H9 (cell line): ENCODE results near the gene RAB31. TPM values are rescaled to one million over a fixed set of nuclear protein-coding genes. Genes with fewer than 3 reads are reported as not detected.

ENCODE experiments used
- DNase-seq: peaks from one replicate; pipeline ENCODE4 v3.0.0-alpha.2; 2017
- H2AFZ ChIP-seq: one replicate; pipeline ENCODE4 v1.6.1; 2013; ENCODE audit warnings: mild to moderate bottlenecking, low read length, control low read depth, moderate library complexity
- H2AK5ac ChIP-seq: 2 replicates; pipeline ENCODE4 v1.6.1; 2013; ENCODE audit warnings: low read length, control low read depth, mixed read lengths; ENCODE audit not compliant: insufficient read length
- H2BK120ac ChIP-seq: one replicate; pipeline ENCODE4 v1.6.1; 2013; ENCODE audit warnings: low read depth, mild to moderate bottlenecking, low read length, control low read depth, inconsistent platforms; ENCODE audit not compliant: poor library complexity, severe bottlenecking
- H2BK12ac ChIP-seq: 2 replicates; pipeline ENCODE4 v1.6.1; 2013; ENCODE audit warnings: low read length, control low read depth, mixed read lengths, low read depth; ENCODE audit not compliant: insufficient read length
- H2BK15ac ChIP-seq: 2 replicates; pipeline ENCODE4 v1.6.1; 2013; ENCODE audit warnings: low read depth, low read length, control low read depth
- H2BK20ac ChIP-seq: one replicate; pipeline ENCODE4 v1.6.1; 2013; ENCODE audit warnings: low read depth, mild to moderate bottlenecking, low read length, control low read depth, inconsistent platforms; ENCODE audit not compliant: poor library complexity, severe bottlenecking
- H2BK5ac ChIP-seq: 2 replicates; pipeline ENCODE4 v1.6.1; 2013; ENCODE audit warnings: low read length, control low read depth, mixed read lengths; ENCODE audit not compliant: insufficient read length
- H3K14ac ChIP-seq: 2 replicates; pipeline ENCODE4 v1.6.1; 2013; ENCODE audit warnings: low read length, control low read depth; ENCODE audit not compliant: insufficient read depth
- H3K18ac ChIP-seq: 2 replicates; pipeline ENCODE4 v1.6.1; 2013; ENCODE audit warnings: low read depth, mild to moderate bottlenecking, mixed read lengths, low read length, control low read depth; ENCODE audit not compliant: insufficient read length
- H3K23ac ChIP-seq: 2 replicates; pipeline ENCODE4 v1.6.1; 2013; ENCODE audit warnings: low read length, control low read depth, mixed read lengths, low read depth; ENCODE audit not compliant: insufficient read length
- H3K23me2 ChIP-seq: 2 replicates; pipeline ENCODE4 v1.6.1; 2013; ENCODE audit warnings: low read depth, mild to moderate bottlenecking, mixed read lengths, low read length, control low read depth; ENCODE audit not compliant: insufficient read length, poor library complexity, severe bottlenecking
- H3K27ac ChIP-seq: 2 replicates; pipeline ENCODE4 v1.5.1; 2013; ENCODE audit warnings: low read length, control low read depth, mixed read lengths, low read depth; ENCODE audit not compliant: insufficient read length
- H3K27me3 ChIP-seq: 2 replicates; pipeline ENCODE4 v1.6.1; 2013; ENCODE audit warnings: low read length, control low read depth, inconsistent platforms; ENCODE audit not compliant: insufficient read depth
- H3K4ac ChIP-seq: 2 replicates; pipeline ENCODE4 v1.6.1; 2013; ENCODE audit warnings: low read depth, mild to moderate bottlenecking, control low read depth, inconsistent platforms, low read length, moderate library complexity
- H3K4me1 ChIP-seq: 2 replicates; pipeline ENCODE4 v1.6.1; 2013; ENCODE audit warnings: low read length, control low read depth, inconsistent platforms; ENCODE audit not compliant: insufficient read depth
- H3K4me2 ChIP-seq: 2 replicates; pipeline ENCODE4 v1.6.1; 2013; ENCODE audit warnings: low read length, control low read depth, mixed read lengths; ENCODE audit not compliant: insufficient read length, insufficient read depth
- H3K56ac ChIP-seq: 2 replicates; pipeline ENCODE4 v1.6.1; 2013; ENCODE audit warnings: low read depth, mild to moderate bottlenecking, mixed read lengths, low read length, control low read depth; ENCODE audit not compliant: insufficient read length
- H3K79me1 ChIP-seq: 2 replicates; pipeline ENCODE4 v1.6.1; 2013; ENCODE audit warnings: low read depth, mild to moderate bottlenecking, moderate library complexity, low read length, control low read depth, inconsistent platforms; ENCODE audit not compliant: insufficient read depth, poor library complexity, severe bottlenecking
- H3K79me2 ChIP-seq: 2 replicates; pipeline ENCODE4 v1.6.1; 2013; ENCODE audit warnings: low read length, control low read depth, inconsistent platforms; ENCODE audit not compliant: insufficient read depth
- H3K9ac ChIP-seq: 2 replicates; pipeline ENCODE4 v1.6.1; 2013; ENCODE audit warnings: low read length, control low read depth, mixed read lengths; ENCODE audit not compliant: insufficient read length; ENCODE audit errors: extremely low read depth
- H3K9me3 ChIP-seq: one replicate; pipeline ENCODE4 v1.6.1; 2013; ENCODE audit warnings: low read depth, low read length, inconsistent platforms; ENCODE audit not compliant: control insufficient read depth
- H3T11ph ChIP-seq: one replicate; pipeline ENCODE4 v1.6.1; 2013; ENCODE audit warnings: mild to moderate bottlenecking, low read length, control low read depth, inconsistent platforms
- H4K20me1 ChIP-seq: one replicate; pipeline ENCODE4 v1.6.1; 2013; ENCODE audit not compliant: control insufficient read depth, insufficient read length, insufficient read depth
- H4K5ac ChIP-seq: 2 replicates; pipeline ENCODE4 v1.6.1; 2013; ENCODE audit warnings: low read depth, mild to moderate bottlenecking, mixed read lengths, low read length, control low read depth; ENCODE audit not compliant: insufficient read length
- H4K8ac ChIP-seq: replicated peaks from 2 replicates; pipeline ENCODE4 v1.6.1; 2013; ENCODE audit warnings: low read length, control low read depth, mixed read lengths, low read depth; ENCODE audit not compliant: insufficient read length
- H4K91ac ChIP-seq: 2 replicates; pipeline ENCODE4 v1.6.1; 2013; ENCODE audit warnings: low read depth, mild to moderate bottlenecking, moderate library complexity, mixed read lengths, low read length, control low read depth; ENCODE audit not compliant: insufficient read length
- H3K27ac Mint-ChIP-seq, 3 experiments: 2 replicates in 2 of 3; 3 replicates in 1 of 3; pipeline ENCODE4 v1.8.0; 2020 to 2021; ENCODE audit warnings: mixed read lengths in 3 of 3, mild to moderate bottlenecking in 1 of 3, moderate library complexity in 1 of 3
- H3K27me3 Mint-ChIP-seq: 2 replicates; pipeline ENCODE4 v1.8.0; 2021; ENCODE audit warnings: low read depth, mild to moderate bottlenecking, moderate library complexity, mixed read lengths
- H3K36me3 Mint-ChIP-seq, 3 experiments: 2 replicates in 2 of 3; 3 replicates in 1 of 3; pipeline ENCODE4 v1.8.0; 2020 to 2021; ENCODE audit warnings: low read depth in 3 of 3, mixed read lengths in 3 of 3; ENCODE audit not compliant: insufficient read depth in 1 of 3
- H3K4me1 Mint-ChIP-seq, 2 experiments: 2 replicates each; pipeline ENCODE4 v1.8.0; 2020; ENCODE audit warnings: mixed read lengths in 2 of 2
- H3K4me3 Mint-ChIP-seq, 2 experiments: 2 replicates in 1 of 2; 3 replicates in 1 of 2; pipeline ENCODE4 v1.8.0; 2020 to 2021; ENCODE audit warnings: mild to moderate bottlenecking in 2 of 2, mixed read lengths in 2 of 2, moderate library complexity in 1 of 2
- H3K9me3 Mint-ChIP-seq, 2 experiments: 2 replicates in 1 of 2; 3 replicates in 1 of 2; pipeline ENCODE4 v1.8.0; 2020; ENCODE audit warnings: mild to moderate bottlenecking in 2 of 2, mixed read lengths in 2 of 2, moderate library complexity in 1 of 2
- CTCF ChIP-seq: fragments of 200-600 bp; sonication (generic); conservative IDR thresholded peaks from 3 replicates; pipeline ENCODE4 v1.8.0; 2021; ENCODE audit warnings: antibody characterized with exemption, mild to moderate bottlenecking
- WGBS: extraction: QIAGEN DNeasy Blood & Tissue Kit; methylation state at CpG from one replicate; pipeline ENCODE4 v1.1.7; 2013; ENCODE audit warnings: missing lambda C conversion rate, low lambda C conversion rate, mixed read lengths; ENCODE audit not compliant: insufficient read length; ENCODE audit errors: extremely low coverage; 5-methylcytosine and 5-hydroxymethylcytosine counted together
- total RNA-seq: library from RNA; stranded (reverse); gene quantifications from 2 replicates; pipeline ENCODE4 v1.2.1, GENCODE V29; 2021

The RAB31 gene
- total RNA-seq, 1 experiment from 2014 or later = 22.4 TPM

- no peaks in the 10 kb centered on the region for H3K79me2 ChIP-seq
- peaks cover 2% of the 10 kb centered on the region; the same call in 1 of the 2 replicates for H3K27me3 Mint-ChIP-seq
- no peak overlapping the region for H3K23ac ChIP-seq
- no peak overlapping the region for H2AFZ ChIP-seq
- no peak overlapping the region for H3K14ac ChIP-seq
- no peaks in the 10 kb centered on the region for H3K79me1 ChIP-seq
- WGBS = no CpG with 5 or more reads among the region's 3 CpGs
- H3T11ph ChIP-seq = no peak overlapping the region
- no peak overlapping the region for H2BK20ac ChIP-seq
- no peak overlapping the region for H2BK5ac ChIP-seq
- no peak for TF ChIP-seq CTCF
- no peaks in the 10 kb centered on the region for H3K27me3 ChIP-seq
- peaks cover 22 to 24% of the 10 kb centered on the region in 2 experiments for H3K9me3 Mint-ChIP-seq
- no peaks in the 10 kb centered on the region for H4K20me1 ChIP-seq
- H3K56ac ChIP-seq = no peak overlapping the region
- H3K4me1 ChIP-seq = no peaks in the 10 kb centered on the region
- H3K9me3 ChIP-seq = no peaks in the 10 kb centered on the region
- no peak overlapping the region for H3K18ac ChIP-seq
- H2BK120ac ChIP-seq = no peak overlapping the region
- no peak overlapping the region for H3K9ac ChIP-seq
- H3K4me1 Mint-ChIP-seq = no peaks in the 10 kb centered on the region; a peak in 1 of 4 replicates
- H2BK15ac ChIP-seq = no peak overlapping the region
- no peak overlapping the region for H4K8ac ChIP-seq
- H2AK5ac ChIP-seq = no peak overlapping the region
- no peak overlapping the region for H4K5ac ChIP-seq
- H3K36me3 Mint-ChIP-seq = peaks cover 11 to 23% (median 12%) of the 10 kb centered on the region in 3 experiments
- no peak overlapping the region for H3K4me2 ChIP-seq
- H3K27ac ChIP-seq = no peak overlapping the region
- H3K4me3 Mint-ChIP-seq = no peak overlapping the region
- no peak for DNase-seq
- no peaks in the 10 kb centered on the region for H3K23me2 ChIP-seq
- no peak overlapping the region for H4K91ac ChIP-seq
- no peak overlapping the region for H2BK12ac ChIP-seq
- H3K4ac ChIP-seq = no peak overlapping the region
- no peak overlapping the region for H3K27ac Mint-ChIP-seq
These were observed 154.6 kb downstream of the RAB31 start for GRCh38 chr18:9862686-9863085.
